Ramos (cell line): ENCODE data around the gene SLC22A5.

Experiments
- in situ Hi-C: fragments of 300-500 bp; cut with MboI; formaldehyde crosslinking; loops from one replicate; pipeline ENCODE4 v1.14.3; 2022; ENCODE audit warnings: low sequenced_read_pairs; ENCODE audit not compliant: unreplicated experiment

SLC22A5 gene

DNA sequence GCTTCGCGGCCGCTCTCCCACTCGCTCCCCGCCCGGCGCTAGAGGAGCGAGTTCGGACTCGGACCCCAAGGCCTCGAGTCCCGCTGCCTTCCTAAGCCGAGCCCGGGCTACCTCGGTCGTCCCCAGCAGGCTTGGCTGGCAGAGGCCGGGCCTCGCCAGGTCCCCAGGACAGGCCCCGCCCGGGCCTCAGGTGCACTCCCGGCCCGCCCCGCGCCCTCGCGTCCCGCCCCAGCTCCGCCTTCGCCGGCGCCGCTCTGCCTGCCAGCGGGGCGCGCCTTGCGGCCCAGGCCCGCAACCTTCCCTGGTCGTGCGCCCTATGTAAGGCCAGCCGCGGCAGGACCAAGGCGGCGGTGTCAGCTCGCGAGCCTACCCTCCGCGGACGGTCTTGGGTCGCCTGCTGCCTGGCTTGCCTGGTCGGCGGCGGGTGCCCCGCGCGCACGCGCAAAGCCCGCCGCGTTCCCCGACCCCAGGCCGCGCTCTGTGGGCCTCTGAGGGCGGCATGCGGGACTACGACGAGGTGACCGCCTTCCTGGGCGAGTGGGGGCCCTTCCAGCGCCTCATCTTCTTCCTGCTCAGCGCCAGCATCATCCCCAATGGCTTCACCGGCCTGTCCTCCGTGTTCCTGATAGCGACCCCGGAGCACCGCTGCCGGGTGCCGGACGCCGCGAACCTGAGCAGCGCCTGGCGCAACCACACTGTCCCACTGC is at the start of gene SLC22A5:
Gene SLC22A5 (plus strand): TSS at position 237 of the 707 bp plus-strand sequence. CDS start 263 bp downstream, at position 500.
- in situ Hi-C loops = no loop called here

DNA sequence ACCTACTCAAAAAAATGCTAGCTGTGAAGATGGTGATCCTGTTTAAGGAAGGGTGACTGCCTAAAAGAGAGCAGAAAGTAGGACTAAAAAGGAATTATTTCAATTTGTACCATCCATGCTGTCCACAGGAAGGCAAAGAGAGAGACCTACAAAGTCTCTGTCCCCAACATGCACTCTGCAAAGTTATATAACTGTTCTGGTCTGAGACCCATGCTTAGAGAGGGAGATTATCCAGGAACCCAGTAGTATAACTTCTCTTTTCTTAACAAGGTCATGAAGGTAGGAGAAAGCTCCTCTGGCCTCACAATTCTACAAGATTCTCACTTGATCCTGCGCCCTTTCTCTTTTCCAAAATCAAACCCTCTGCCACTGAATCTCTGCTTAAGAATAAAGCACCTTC is 49.5 kb upstream of the SLC22A5 start:
- in situ Hi-C loops = no loop called here

DNA sequence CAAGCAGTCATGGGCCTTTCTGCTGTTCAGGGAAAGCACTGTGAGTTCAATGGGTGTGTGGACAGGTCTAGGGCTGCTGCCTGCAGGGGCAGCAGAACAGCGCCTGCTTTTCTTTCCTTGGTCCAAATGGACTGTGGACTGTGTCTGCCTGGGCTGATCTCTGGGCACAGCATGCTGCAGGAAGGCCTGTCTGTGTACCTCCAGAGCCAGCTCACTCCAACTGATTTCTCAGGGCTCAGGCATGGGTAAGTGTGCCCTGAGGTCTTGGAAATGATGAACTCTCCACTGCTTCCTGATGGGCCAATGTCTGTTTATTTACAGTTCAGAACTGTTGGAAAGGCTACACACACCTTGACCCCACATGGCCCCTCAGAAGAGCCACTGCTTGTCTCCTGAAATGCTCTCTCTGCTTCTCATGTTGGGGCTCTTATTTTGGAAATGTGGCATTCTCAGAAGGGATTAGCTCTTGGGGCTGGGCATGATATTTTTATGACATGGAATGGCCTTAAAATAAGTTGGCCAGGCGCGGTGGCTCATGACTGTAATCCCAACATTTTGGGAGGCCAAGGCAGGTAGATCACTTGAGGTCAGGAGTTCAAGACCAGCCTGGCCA is 48.3 kb upstream of the SLC22A5 start:
- in situ Hi-C loops = no loop called here

DNA sequence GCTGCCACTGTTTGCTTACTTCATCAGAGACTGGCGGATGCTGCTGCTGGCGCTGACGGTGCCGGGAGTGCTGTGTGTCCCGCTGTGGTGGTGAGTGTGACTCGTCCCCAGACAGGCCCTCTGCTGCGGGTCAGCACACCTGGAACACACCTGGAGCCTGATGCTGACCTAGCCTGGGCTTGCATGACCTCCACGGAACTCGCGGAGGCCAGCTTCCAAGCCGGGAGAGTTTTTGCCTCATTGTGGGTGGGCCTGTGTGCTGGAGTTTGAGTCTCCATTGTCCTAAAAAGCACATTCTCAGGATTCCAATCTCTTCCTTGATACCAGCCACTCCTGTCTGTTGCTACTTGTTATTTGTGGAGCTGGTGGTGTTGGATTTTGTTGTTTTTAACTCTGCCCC is 47.2 kb upstream of the SLC22A5 start:
- in situ Hi-C loops = no loop called here

DNA sequence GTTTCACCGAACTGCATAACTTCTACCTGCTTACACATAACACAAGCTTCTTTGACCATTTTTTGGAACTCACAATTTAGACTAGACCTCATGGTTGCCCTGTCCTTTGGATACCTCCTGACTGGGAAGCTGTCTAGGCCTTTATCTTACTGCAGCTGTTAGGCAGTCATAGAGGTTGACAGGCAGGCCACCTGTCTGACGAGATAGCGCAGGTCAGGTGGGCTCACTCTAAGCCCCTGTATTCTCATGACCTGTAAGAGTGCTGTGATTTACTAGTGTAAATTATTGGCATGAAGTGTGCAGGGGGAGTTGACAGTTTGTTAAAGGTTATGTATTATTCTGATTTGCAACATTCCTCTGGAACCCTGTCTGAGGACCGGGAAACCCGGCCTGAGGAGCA is 46.3 kb upstream of the SLC22A5 start:
- in situ Hi-C loops = no loop called here

DNA sequence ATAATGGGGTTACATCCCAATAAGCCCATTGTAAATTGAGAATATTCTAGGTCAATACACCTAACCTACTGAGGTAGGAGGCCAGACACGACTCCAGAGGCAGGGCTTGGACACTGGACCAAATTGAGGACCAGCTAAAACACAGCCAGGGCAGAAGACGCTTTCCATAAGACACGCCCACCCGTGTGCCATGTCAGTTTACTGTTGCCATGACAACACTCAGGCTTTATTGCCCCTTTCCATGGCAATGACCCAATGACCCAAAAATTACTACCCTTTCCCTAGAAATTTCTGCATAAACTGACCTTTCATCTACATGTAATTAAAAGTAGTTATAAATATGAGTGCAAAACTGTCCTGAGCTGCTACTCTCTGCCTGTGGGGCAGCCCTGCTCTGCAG is 43.8 kb upstream of the SLC22A5 start:
- in situ Hi-C loops = no loop called here

DNA sequence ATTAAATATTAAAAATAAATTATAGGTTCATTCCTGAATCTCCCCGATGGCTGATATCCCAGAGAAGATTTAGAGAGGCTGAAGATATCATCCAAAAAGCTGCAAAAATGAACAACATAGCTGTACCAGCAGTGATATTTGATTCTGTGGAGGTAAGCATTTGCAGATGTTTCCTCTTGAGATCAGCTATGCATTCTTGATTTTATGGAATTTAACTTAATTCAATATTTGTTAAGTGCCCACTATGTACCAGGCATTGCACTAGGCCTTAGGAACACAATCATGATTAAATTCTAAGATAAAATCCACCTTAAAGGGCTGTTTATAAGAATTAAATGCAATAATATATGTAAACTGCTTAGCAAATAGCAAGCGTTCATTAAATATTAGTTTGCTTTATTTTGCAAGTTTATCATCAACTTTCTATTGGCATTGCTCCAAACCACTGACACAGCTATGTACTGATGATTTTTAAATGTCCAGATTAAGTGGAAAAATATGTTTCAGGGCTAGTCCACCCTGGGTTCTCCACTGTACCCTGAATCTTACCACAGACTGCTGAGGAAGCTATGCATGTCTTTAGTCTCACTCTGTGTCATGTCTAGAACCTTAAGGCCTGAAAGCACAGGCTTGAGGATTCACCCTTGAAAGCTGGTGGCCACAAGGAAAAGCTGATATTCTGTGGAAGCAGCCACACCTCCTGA is 42.1 kb upstream of the SLC22A5 start:
- in situ Hi-C loops = no loop called here

DNA sequence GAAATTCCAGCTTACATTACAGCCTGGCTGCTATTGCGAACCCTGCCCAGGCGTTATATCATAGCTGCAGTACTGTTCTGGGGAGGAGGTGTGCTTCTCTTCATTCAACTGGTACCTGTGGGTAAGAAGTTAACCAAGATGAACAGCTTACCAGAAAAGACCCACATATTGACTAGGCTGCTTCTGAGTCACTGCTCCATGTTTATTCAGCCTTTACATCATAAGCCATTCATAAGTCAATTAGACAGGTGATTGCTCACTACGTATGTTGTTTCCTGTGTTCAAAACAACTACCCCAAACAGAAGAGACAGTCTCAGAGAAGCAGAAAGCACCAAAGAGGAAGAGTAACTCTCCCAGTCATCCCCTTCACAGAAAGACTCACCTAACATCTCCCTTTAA is 34.7 kb upstream of the SLC22A5 start:
- in situ Hi-C loops = no loop called here

DNA sequence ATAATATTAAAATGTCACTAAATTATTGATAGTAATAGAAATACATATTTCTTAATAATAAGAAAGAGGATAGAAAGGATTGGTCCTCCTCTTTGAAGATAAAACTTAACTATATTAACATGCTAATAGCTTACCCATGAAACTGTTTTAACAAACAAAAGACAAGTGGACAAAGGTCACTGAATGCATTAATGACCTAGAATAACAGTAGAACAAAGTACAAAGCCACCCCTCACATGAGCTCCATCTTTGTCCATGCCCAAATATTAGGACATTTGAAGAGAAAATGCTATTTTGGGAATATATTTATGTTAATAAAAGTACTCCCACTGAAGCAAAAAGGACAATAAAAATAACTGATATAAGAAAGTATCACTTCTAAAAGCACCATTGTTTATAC is 34.1 kb upstream of the SLC22A5 start:
- in situ Hi-C loops = no loop called here

DNA sequence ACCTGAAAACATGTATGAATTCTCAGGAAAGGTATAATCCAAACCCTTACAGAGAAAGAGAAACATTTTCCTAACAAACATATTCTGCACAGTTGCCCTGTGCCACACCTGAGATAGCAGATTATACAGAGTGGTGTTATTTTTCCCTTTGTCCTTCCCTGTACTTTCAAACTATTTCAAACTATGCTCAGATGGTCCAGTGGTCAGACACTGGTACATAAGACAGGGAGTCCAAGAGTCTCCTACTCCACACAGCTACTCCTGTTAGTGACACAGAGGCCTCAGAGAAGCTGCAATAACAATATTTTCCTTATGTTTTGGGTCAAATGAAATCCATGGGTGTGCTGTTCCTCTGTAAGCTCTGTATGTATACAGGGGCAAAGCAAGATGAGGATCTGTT is 30.0 kb upstream of the SLC22A5 start:
- in situ Hi-C loops = no loop called here

DNA sequence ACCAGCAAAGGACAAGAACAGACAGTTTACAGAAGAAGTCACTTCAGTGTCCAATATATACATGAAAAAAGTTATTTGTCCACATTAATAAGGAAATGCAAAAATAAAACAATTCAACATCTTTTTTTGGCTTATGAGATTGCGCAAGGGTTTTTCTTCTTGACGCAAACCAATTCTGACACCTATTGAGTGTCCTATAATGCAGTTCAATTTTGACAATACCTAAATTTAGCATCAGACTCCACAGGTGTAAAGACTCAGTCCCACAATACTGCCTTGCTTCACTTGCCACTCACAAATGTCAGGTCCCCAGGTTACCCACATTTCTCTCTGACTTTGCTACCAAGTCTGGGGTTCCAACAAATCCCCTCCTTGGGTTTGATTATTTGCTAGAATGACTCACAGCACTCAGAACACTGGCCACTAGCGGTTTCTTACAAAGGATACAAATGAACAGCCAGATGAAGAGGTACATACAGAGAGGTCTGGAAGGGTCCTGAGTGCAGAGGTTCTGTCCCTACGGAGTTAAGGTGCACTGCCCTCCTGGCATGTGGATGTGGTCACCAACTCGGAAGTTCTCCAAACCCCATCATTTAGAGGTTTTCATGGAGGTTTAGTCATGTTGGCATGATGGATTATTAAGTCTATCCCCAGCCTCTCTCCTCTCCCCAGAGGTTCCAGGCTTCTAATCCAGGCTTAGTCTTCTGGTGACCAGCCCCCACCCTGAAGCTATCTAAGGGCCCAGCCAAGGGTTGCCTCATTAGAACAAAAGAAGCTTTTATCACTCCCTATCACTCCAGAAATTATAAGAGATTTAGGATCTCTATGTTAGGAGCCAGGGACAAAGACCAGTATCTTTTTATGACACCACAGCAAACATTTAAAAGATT is 27.0 kb upstream of the SLC22A5 start:
- in situ Hi-C loops = no loop called here

DNA sequence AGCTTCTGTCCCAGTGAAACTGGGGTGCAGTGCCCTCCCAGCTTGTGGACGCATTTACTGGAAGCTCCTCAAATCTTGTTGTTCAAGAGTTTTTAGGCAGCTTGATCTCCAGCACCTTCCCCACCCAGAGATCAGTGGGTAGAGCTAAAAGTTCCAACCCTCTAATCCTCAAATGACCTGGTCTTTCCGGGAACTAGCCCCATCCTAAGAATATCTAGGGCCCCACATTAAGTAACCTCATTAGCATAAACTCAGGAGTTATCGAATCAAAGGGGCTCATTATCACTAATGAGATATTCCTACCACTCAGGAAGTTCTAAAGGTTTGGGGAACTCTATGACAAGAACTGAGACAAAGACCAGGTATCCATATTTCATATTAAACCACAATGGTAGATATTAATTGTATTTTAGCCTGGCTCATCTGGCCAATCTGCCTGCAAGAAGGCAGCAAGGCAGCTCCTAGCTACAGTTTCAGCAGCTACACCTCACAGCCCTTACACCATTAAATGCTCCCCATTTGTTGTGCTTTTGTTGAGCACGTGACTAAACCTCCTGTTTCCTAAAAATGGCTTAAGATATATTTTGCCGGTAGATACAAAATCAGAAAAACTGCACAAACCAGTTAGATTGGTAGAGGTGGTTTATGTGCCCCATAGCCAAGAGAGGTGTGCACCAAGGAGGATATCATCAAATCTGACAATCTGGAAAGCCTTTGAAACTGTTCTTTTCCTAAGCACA is 24.6 kb upstream of the SLC22A5 start:
- in situ Hi-C loops = no loop called here

DNA sequence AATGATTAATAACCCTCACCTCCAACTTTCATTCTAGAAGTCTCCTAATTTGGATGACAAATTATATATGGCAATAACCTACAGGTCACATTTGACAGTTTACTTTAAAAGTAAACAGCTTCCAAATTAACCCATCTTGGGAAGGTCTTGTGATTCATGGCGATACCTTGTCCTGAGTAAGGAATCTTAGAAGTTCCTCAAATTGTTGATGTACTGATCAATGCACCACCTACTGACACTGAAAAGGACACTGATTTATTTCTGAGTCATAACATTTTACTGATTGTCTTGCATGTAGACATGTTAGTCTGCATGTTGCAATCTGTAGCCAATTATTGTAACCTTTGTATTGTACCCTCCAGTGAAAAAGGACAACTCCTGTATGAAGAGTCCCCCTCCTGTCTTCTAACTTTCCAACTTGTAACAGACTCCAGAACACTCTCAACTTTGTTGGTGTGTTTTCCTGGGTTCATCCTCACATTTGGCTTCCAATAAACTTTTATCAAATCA is 16.0 kb upstream of the SLC22A5 start:
- in situ Hi-C loops = no loop called here

DNA sequence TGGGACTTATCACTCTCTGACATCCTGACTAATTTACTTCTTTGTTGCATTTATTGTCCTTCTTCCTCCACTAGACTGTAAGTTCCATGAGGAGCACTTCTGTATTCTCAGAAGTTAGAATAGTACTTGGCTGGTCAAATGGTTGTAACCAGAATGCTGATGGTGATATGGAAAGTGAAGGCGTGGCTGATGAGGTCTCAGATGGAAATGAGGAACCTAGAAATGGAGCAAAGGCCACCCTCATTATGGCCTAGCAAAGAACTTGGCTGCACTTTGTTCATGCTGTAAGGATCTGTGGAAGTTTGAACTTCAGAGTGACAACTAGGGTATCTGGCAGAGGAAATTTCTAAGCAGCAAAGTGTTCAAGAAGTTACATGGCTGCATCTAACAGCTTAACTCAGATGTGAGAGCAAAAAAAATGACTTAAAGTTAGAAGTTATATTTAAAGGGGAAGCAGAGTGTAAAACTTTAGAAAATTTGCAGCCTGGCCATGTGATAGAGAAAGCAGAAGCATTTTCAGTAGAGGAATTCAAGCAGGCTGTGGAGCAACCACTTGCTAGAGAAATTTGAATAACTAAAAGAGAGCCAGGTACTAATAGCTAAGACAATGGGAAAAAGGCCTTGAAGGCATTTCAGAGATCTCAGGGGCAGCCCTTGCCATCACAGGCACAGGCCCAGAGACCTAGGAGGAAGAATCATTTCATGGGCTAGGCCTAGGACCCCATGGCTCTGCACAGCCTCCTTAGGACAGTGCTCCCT is 14.9 kb upstream of the SLC22A5 start:
- in situ Hi-C loops = no loop called here

DNA sequence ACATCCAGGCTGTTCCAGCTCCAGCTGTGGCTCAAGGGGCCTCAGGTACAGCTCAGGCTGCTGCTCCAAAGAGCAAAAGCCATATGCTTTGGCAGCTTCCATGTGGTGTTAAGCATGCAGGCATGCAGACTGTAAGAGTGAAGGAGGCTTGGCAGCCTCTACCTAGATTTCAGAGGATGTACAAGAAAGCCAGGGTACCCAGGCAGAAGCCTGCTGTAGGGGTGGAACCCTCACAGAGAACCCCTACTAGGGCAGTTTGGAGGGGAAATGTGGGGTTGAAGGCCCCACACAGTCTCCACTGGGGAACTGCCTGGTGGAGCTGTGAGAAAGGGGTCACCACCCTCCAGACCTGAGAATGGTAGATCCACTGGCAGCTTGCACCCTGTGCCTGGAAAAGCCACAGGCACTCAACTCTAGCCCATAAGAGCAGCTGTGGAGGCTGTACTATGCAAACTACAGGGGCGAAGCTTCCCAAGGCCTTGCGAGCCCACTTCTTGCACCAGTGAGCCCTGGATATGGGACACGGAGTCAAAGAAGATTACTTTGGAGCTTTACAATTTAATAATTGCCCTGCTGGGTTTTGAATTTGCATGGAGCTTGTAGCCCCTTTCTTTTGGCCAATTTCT is 14.3 kb upstream of the SLC22A5 start:
- in situ Hi-C loops = no loop called here

DNA sequence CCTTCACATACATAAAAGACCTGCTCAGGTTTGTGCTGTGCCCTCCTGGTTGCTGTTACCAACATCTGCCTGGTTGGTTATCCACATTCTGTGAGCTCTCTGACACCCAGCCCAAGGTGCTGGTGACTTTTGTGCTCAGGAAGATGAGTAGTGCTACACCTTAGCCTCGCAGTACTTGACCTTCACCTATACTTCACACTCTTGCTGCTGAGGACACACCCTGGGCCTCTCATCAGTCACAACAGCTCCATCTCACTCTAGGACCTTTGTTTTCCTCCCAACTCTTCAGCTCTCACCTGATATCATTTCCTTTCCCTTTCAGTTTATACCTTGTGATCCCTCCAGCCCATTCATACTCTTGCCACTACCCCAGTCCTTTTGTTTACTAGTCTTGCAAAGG is 10.7 kb upstream of the SLC22A5 start:
- in situ Hi-C loops = no loop called here

DNA sequence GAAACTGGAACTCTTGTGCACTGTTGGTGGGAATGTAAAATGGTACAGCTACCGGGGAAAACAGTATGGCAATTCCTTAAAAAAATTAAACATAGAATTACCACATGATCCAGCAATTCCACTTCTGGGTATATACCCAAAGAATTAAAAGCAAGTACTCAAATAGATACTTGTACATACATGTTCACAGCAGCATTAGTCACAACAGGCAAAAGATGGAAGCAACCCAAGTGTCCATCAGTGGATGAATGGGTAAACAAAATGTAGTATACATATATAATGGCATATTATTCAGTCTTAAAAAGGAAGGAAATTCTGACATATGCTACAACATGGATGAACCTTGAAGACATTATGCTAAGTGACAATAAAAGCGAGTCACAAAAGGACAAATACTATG is 7.4 kb upstream of the SLC22A5 start:
- in situ Hi-C loops = no loop called here

DNA sequence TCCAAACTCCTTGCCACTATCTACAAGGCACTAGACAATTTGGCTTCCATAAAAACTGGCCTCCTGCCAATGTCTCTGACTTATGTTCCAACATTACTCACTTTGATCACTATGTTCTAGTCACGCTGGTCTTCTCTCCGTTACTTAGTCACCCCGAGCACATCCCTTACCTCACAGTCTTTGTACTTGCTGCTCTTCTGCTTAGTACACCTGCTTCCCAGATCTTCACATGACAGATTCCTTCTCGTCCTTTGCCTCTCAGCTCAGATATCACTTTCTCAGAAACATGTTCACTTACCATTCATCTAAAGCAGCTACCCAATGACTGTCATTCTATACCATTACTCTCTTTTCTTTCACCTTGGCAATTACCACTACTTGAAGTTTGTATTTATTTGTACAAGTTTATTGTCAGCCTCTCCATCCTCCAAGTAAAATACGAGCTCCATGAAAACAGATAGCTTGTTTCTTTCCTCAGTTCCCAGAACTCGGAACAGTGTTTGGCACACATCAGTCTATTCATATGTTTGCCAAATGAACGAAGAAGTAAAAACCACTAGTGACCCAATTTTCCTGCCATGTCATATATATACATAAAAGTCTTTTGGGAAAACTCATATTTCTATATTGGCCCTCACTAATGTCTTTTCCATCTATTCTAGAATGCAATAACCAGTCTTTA is 5.9 kb upstream of the SLC22A5 start:
- in situ Hi-C loops = no loop called here
